NCI-H1092 treated with DMSO at 0.1 percent for 48 hours (cell line): Measurements from ENCODE around the gene HOXD4.

Experiments used
- DNase-seq: peaks from one replicate; lab custom pipeline; 2025; lab: John Stamatoyannopoulos, UW

Gene HOXD4

GRCh38 chr2:176170602-176171305 is 19.4 kb downstream of the HOXD4 start:
- no peak for DNase-seq

GRCh38 chr2:176171351-176172006 is 20.1 kb downstream of the HOXD4 start:
- DNase-seq = no peak

GRCh38 chr2:176172007-176172894 is 20.9 kb downstream of the HOXD4 start:
- DNase-seq = no peak

GRCh38 chr2:176172895-176173566 is 21.7 kb downstream of the HOXD4 start:
- no peak for DNase-seq

- no peak for DNase-seq
Observed at GRCh38 chr2:176173567-176174381, 22.4 kb downstream of the HOXD4 start.

- DNase-seq = no peak
Observed at GRCh38 chr2:176174382-176174823, 23.1 kb downstream of the HOXD4 start.

- no peak for DNase-seq
Observed at GRCh38 chr2:176174824-176175708, 23.7 kb downstream of the HOXD4 start.

- DNase-seq = no peak
Observed at GRCh38 chr2:176175709-176176607, 24.6 kb downstream of the HOXD4 start.

GRCh38 chr2:176177580-176178037 is 26.3 kb downstream of the HOXD4 start:
- no peak for DNase-seq

GRCh38 chr2:176178038-176178756 is 26.8 kb downstream of the HOXD4 start:
- DNase-seq = no peak

- DNase-seq = no peak
Observed at GRCh38 chr2:176178757-176179295, 27.5 kb downstream of the HOXD4 start.

GRCh38 chr2:176181551-176181950 is 30.2 kb downstream of the HOXD4 start:
- no peak for DNase-seq

- DNase-seq = no peak
Observed at GRCh38 chr2:176182671-176183070, 31.3 kb downstream of the HOXD4 start.

GRCh38 chr2:176184749-176185148 is 33.4 kb downstream of the HOXD4 start:
- no peak for DNase-seq

GRCh38 chr2:176186024-176186423 is 34.7 kb downstream of the HOXD4 start:
- no peak for DNase-seq

- DNase-seq = peak; percentile 24
Observed at GRCh38 chr2:176187200-176187898, 36.0 kb downstream of the HOXD4 start.
